LHCN-M2 (cell line): ENCODE measurements around the gene DYRK1B. TPM values are rescaled to one million over a fixed set of nuclear protein-coding genes. Genes with fewer than 3 reads are reported as not detected.

Source experiments
- DNase-seq: peaks from one replicate; pipeline ENCODE4 v3.0.0-alpha.2; 2012; ENCODE audit warnings: low read depth
- total RNA-seq: library from RNA; depleted of rRNA; stranded (reverse); fragments of >200 nt; gene quantifications from 2 replicates; pipeline ENCODE4 v1.2.3, GENCODE V29; 2014

The DYRK1B gene
- total RNA-seq, 1 experiment from 2014 or later = 0.86 TPM

GRCh38 chr19:39858541-39858940 is 24.6 kb upstream of the DYRK1B start:
- no peak for DNase-seq

GRCh38 chr19:39852882-39853281 is 18.9 kb upstream of the DYRK1B start:
- DNase-seq = no peak

- DNase-seq = no peak
Observed at GRCh38 chr19:39850892-39851291, 16.9 kb upstream of the DYRK1B start.

GRCh38 chr19:39848392-39848791 is 14.4 kb upstream of the DYRK1B start:
- DNase-seq = no peak

- DNase-seq = no peak
Observed at GRCh38 chr19:39847525-39847924, 13.6 kb upstream of the DYRK1B start.

GRCh38 chr19:39846678-39847486 is 12.9 kb upstream of the DYRK1B start:
- DNase-seq = no peak

- peak; percentile 87 for DNase-seq
Observed at GRCh38 chr19:39845933-39846677, 12.1 kb upstream of the DYRK1B start, which contains the start of gene FBL. TSS of gene FBL (minus strand) at chr19:39846379. CDS start at chr19:39846300, 79 bp downstream.

- peak; percentile 32 for DNase-seq
Observed at GRCh38 chr19:39845584-39845932, 11.6 kb upstream of the DYRK1B start.

GRCh38 chr19:39845172-39845571 is 11.2 kb upstream of the DYRK1B start:
- no peak for DNase-seq

- peak; percentile 42 for DNase-seq
Observed at GRCh38 chr19:39843919-39844793, 10.2 kb upstream of the DYRK1B start.

- no peak for DNase-seq
Observed at GRCh38 chr19:39842693-39843435, 8.9 kb upstream of the DYRK1B start.

- DNase-seq = no peak
Observed at GRCh38 chr19:39841041-39841440, 7.1 kb upstream of the DYRK1B start.

GRCh38 chr19:39840492-39840891 is 6.5 kb upstream of the DYRK1B start:
- no peak for DNase-seq

- peak; percentile 13 for DNase-seq
Observed at GRCh38 chr19:39839678-39840327, 5.8 kb upstream of the DYRK1B start.

GRCh38 chr19:39838569-39838968 is 4.6 kb upstream of the DYRK1B start:
- DNase-seq = no peak

- DNase-seq = no peak
Observed at GRCh38 chr19:39837978-39838377, 4.0 kb upstream of the DYRK1B start.

GRCh38 chr19:39834287-39834841 is 402 bp upstream of the DYRK1B start:
- no peak for DNase-seq

GRCh38 chr19:39833160-39833463 is 850 bp downstream of the DYRK1B start:
- no peak for DNase-seq

GRCh38 chr19:39832341-39833083 is 1.4 kb downstream of the DYRK1B start:
- DNase-seq = peak; percentile 76

GRCh38 chr19:39831679-39832078 is 2.3 kb downstream of the DYRK1B start:
- no peak for DNase-seq
